Frontal cortex (tissue), 1 donor: Measurements from ENCODE around the gene HENMT1. TPM values are rescaled to one million over a fixed set of nuclear protein-coding genes. Genes with fewer than 3 reads are reported as not detected.

Source experiments
- total RNA-seq: library from RNA; depleted of rRNA; stranded (reverse); fragments of >200 nt; gene quantifications from one replicate; pipeline ENCODE4 v1.2.3, GENCODE V29; 2014

HENMT1 gene
- total RNA-seq, 1 donor from 2014 or later: 35.5 TPM

Other genes starting within 250 kb of the HENMT1 start
- not detected for gene NBPF6, start 210.8 kb downstream of the HENMT1 start, total RNA-seq
- 56.7 TPM for gene EEIG2, start 101.0 kb downstream of the HENMT1 start, total RNA-seq
- 20.8 TPM for gene PRPF38B, start 31.2 kb upstream of the HENMT1 start, total RNA-seq
- under 0.01 TPM for gene FNDC7, start 51.8 kb upstream of the HENMT1 start, total RNA-seq
- 31.0 TPM for gene STXBP3, start 85.6 kb upstream of the HENMT1 start, total RNA-seq
- gene AKNAD1, start 196.0 kb upstream of the HENMT1 start, total RNA-seq: 5.3 TPM
- 64.8 TPM for gene GPSM2, start 215.9 kb upstream of the HENMT1 start, total RNA-seq